PFSK-1 (cell line): ENCODE data around the gene MOV10.

Experiments
- FOXP2 ChIP-seq: optimal IDR thresholded peaks from 2 replicates; pipeline ENCODE3; 2011; ENCODE audit warnings: borderline replicate concordance, control low read depth, inconsistent platforms; ENCODE audit not compliant: insufficient read depth; ENCODE audit errors: extremely low read length, extremely low read depth
- POLR2AphosphoS5 ChIP-seq: IDR thresholded peaks from 2 replicates; pipeline ENCODE4 v1.6.1; 2012; ENCODE audit warnings: low read depth, mild to moderate bottlenecking, control low read depth, low read length, moderate library complexity
- REST ChIP-seq, 2 experiments: IDR thresholded peaks; 2 replicates each; pipeline versions ENCODE4 v1.6.1 to v1.8.0; 2011 to 2012; ENCODE audit warnings: low read depth in 2 of 2, low read length in 2 of 2, control low read depth in 1 of 2, inconsistent platforms in 1 of 2, mild to moderate bottlenecking in 1 of 2, moderate library complexity in 1 of 2; ENCODE audit not compliant: insufficient read depth in 1 of 2
- SIN3A ChIP-seq: IDR thresholded peaks from 2 replicates; pipeline ENCODE4 v1.6.1; 2012; ENCODE audit warnings: mild to moderate bottlenecking, low read length, moderate library complexity, borderline replicate concordance; ENCODE audit not compliant: insufficient read depth
- TAF1 ChIP-seq: IDR thresholded peaks from 2 replicates; pipeline ENCODE4 v1.6.1; 2012; ENCODE audit warnings: low read length, control low read depth, borderline replicate concordance; ENCODE audit not compliant: insufficient read depth

The MOV10 gene

GRCh38 chr1:112718691-112719418 is 44.4 kb downstream of the MOV10 start:
- TF ChIP-seq SIN3A: no peak
- no peak for TF ChIP-seq TAF1
- peak; percentile 57 for TF ChIP-seq FOXP2

GRCh38 chr1:112719706-112720105 is 45.2 kb downstream of the MOV10 start:
- TF ChIP-seq REST (IDR thresholded peaks at IDR 0.05; ENCODE audit: insufficient read depth in 1 of 2, low read depth in 2 of 2, low read length in 2 of 2) (no peak), POLR2AphosphoS5 (no peak), FOXP2 (no peak), TAF1 (no peak), SIN3A (no peak)

GRCh38 chr1:112720800-112721199 is 46.3 kb downstream of the MOV10 start:
- TF ChIP-seq REST (IDR thresholded peaks at IDR 0.05; ENCODE audit: insufficient read depth in 1 of 2, low read depth in 2 of 2, low read length in 2 of 2) (no peak), POLR2AphosphoS5 (no peak)

- TF ChIP-seq SIN3A (no peak), REST (IDR thresholded peaks at IDR 0.05; ENCODE audit: insufficient read depth in 1 of 2, low read depth in 2 of 2, low read length in 2 of 2) (no peak), TAF1 (no peak), POLR2AphosphoS5 (no peak), FOXP2 (no peak)
Measured at GRCh38 chr1:112721966-112722524, 47.6 kb downstream of the MOV10 start.

GRCh38 chr1:112722601-112723510 is 48.4 kb downstream of the MOV10 start:
- TF ChIP-seq FOXP2 (peak; percentile 53), POLR2AphosphoS5 (no peak)

- TF ChIP-seq SIN3A (no peak), FOXP2 (peak; percentile 3)
Measured at GRCh38 chr1:112723511-112723839, 49.0 kb downstream of the MOV10 start.
